Thoracic aorta (tissue), 2 donors: ENCODE results near the gene ACSS3. TPM values are rescaled to one million over a fixed set of nuclear protein-coding genes. Genes with fewer than 3 reads are reported as not detected.
"Not testable (repeated sequence)": the region's sequence is repeated elsewhere in the genome, so short reads cannot be mapped to it uniquely, and the experiment has no call there.

ENCODE experiments used
- ATAC-seq: fragments of 150-250 bp; one replicate; pipeline ENCODE4 v1.8.0; 2017; ENCODE audit warnings: low read depth; ENCODE audit not compliant: insufficient number of reproducible peaks, low FRiP score
- DNase-seq: peaks from one replicate; pipeline ENCODE4 v3.0.0-alpha.2; 2020; ENCODE audit warnings: low spot score
- H3K27ac ChIP-seq, 2 donors: fragments of 200-600 bp; sonication (generic); 1 replicate in 1 of 2; 2 replicates in 1 of 2; pipeline ENCODE4 v1.5.1; 2016; ENCODE audit warnings: mild to moderate bottlenecking in 2 of 2, moderate library complexity in 2 of 2
- H3K27me3 ChIP-seq: fragments of 200-600 bp; sonication (generic); replicated peaks from 2 replicates; pipeline ENCODE4 v1.6.0; 2016; ENCODE audit warnings: mild to moderate bottlenecking; ENCODE audit not compliant: insufficient read depth
- H3K36me3 ChIP-seq: fragments of 200-600 bp; sonication (generic); one replicate; pipeline ENCODE4 v1.5.1; 2016
- H3K4me1 ChIP-seq, 2 donors: fragments of 200-600 bp; sonication (generic); 1 replicate in 1 of 2; 2 replicates in 1 of 2; pipeline versions ENCODE4 v1.5.1 to v1.6.0; 2016; ENCODE audit warnings: low read depth in 2 of 2, mild to moderate bottlenecking in 1 of 2; ENCODE audit not compliant: control insufficient read depth in 1 of 2
- H3K4me3 ChIP-seq: fragments of 200-600 bp; sonication (generic); 2 replicates; pipeline ENCODE4 v1.5.1; 2016; ENCODE audit warnings: mild to moderate bottlenecking
- H3K9me3 ChIP-seq: fragments of 200-600 bp; sonication (generic); 2 replicates; pipeline ENCODE4 v1.5.1; 2016
- total RNA-seq, 2 donors: library from RNA; depleted of rRNA; stranded (reverse); fragments of >200 nt; gene quantifications; one replicate each; pipeline versions ENCODE4 v1.1.0 to v1.2.3, GENCODE V29; 2016
- TF ChIP-seq, protein P1 (sequence below): fragments of 200-600 bp; sonication (generic); IDR thresholded peaks from one replicate; pipeline ENCODE4 v1.5.1; 2019; ENCODE audit warnings: antibody characterized with exemption

Gene ACSS3
- total RNA-seq, 2 donors from 2014 or later: 16.5 to 30.0 TPM

DNA sequence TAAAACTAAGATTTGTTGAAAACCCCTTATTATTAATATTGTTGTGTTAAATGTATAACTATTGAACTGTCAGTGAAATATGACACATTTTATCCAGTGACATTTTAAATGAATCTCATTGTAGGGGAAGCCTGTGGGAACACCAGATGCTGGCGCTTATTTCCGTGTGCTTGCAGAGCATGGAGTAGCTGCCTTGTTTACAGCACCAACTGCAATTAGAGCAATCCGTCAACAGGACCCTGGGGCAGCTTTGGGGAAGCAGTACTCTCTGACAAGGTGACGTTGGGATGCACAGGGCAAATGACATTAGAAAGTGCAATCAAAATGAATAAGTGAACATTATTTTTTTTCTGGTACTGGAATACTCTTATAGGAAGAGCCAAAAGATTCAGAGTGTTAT is 96.8 kb downstream of the ACSS3 start:
- H3K36me3 ChIP-seq: peaks cover 7% of the 10 kb centered on the region
- ATAC-seq (no peak), DNase-seq (no peak)
- H3K27me3 ChIP-seq: no peaks in the 10 kb centered on the region
- TF ChIP-seq, protein P1, sequence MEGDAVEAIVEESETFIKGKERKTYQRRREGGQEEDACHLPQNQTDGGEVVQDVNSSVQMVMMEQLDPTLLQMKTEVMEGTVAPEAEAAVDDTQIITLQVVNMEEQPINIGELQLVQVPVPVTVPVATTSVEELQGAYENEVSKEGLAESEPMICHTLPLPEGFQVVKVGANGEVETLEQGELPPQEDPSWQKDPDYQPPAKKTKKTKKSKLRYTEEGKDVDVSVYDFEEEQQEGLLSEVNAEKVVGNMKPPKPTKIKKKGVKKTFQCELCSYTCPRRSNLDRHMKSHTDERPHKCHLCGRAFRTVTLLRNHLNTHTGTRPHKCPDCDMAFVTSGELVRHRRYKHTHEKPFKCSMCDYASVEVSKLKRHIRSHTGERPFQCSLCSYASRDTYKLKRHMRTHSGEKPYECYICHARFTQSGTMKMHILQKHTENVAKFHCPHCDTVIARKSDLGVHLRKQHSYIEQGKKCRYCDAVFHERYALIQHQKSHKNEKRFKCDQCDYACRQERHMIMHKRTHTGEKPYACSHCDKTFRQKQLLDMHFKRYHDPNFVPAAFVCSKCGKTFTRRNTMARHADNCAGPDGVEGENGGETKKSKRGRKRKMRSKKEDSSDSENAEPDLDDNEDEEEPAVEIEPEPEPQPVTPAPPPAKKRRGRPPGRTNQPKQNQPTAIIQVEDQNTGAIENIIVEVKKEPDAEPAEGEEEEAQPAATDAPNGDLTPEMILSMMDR: no peak
- no peaks in the 10 kb centered on the region for H3K4me1 ChIP-seq
- peaks cover 9% of the 10 kb centered on the region for H3K9me3 ChIP-seq
- H3K27ac ChIP-seq: no peak overlapping the region
- H3K4me3 ChIP-seq: no peak overlapping the region

DNA sequence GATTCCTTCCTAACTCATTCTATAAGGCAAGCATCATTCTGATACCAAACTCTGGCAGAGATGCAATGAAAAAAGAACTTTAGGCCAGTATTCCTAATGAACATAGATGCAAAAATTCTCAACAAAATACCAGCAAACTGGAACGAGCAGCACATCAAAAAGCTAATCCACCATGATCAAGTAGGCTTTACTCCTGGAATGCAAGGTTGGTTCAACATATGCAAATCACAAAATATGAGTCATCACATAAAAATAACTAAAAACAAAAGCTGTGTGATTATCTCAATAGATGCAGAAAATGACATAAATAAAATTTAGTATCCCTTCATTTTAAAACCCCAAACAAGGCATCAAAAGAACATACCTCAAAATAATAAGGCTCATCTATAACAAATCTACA is 98.9 kb downstream of the ACSS3 start:
- H3K36me3 ChIP-seq: peaks cover 7% of the 10 kb centered on the region
- H3K27me3 ChIP-seq: no peaks in the 10 kb centered on the region
- H3K9me3 ChIP-seq: peaks cover 9% of the 10 kb centered on the region
- H3K4me3 ChIP-seq: no peak overlapping the region
- ATAC-seq (no peak), DNase-seq (no peak)
- TF ChIP-seq, protein P1: no peak
- H3K4me1 ChIP-seq: no peaks in the 10 kb centered on the region
- H3K27ac ChIP-seq: no peak overlapping the region

DNA sequence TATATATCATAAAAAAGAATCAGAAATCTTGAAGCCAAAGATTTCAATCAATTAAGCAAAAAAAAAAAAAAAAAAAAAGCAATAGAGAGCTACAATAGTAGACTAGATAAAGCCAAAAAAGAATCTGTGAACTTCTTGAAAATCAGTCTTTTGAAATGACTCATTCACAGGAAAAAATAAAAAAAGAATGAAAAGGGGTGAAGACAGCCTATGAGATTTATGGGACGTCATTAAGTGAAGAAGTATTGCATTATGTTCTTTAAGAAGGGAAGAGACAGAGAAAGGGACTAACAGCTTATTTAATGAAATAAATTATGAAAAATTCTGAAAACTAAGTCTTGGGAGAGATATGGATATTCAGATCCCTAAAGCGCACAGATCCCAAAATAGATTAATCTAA is 103.8 kb downstream of the ACSS3 start:
- DNase-seq (no peak), ATAC-seq (no peak)
- H3K27ac ChIP-seq: no peak overlapping the region
- H3K4me3 ChIP-seq: no peak overlapping the region
- H3K36me3 ChIP-seq: peaks cover 2% of the 10 kb centered on the region
- H3K27me3 ChIP-seq: no peaks in the 10 kb centered on the region
- peaks cover 2% of the 10 kb centered on the region for H3K9me3 ChIP-seq
- TF ChIP-seq, protein P1: no peak
- H3K4me1 ChIP-seq: no peaks in the 10 kb centered on the region

DNA sequence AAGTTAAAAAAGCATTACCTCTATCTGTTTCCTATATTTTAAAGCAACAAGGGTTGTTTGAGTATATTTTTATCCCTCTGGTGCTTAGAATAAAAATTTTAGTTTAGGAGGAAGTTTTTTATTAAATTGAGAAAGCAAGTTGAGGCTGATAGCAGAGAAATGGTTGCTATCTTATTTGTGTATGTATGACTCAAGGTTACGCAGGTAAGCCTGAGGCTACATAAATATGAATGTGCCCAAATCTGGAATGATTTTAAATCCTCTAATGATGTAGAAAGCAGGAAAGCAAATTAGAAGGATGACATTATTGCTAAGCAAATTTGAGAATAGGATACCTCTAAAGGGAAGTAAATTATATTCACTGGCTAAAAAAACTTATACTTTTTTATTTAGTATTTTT is 109.8 kb downstream of the ACSS3 start:
- Histone ChIP-seq H3K27ac (no peak overlapping the region), H3K4me1 (no peaks in the 10 kb centered on the region), H3K4me3 (no peak overlapping the region), H3K36me3 (peaks cover 2% of the 10 kb centered on the region), H3K9me3 (no peaks in the 10 kb centered on the region), H3K27me3 (no peaks in the 10 kb centered on the region)
- ATAC-seq (no peak), DNase-seq (no peak)
- TF ChIP-seq, protein P1: no peak

DNA sequence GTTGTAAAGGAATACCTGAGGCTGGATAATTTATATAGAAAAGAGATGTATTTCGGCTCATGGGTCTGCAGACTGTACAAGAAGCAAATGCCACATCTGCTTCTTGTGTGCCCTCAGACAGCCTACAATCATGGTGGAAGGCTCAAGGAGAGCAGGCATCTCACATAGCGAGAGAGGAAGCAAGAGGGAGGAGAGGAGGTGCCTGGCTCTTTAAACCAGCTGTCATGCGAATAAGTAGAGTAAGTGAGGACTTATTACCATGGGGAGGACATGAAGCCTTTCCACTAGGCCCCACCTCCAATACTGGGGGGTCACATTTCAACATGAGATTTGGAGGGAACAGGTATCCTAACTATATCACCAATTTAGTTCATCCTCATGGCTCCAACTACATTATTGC is 118.7 kb downstream of the ACSS3 start:
- Histone ChIP-seq H3K27ac (no peak overlapping the region), H3K36me3 (no peaks in the 10 kb centered on the region), H3K4me3 (no peak overlapping the region), H3K9me3 (no peaks in the 10 kb centered on the region), H3K4me1 (no peaks in the 10 kb centered on the region), H3K27me3 (no peaks in the 10 kb centered on the region)
- TF ChIP-seq, protein P1: no peak
- DNase-seq (no peak), ATAC-seq (no peak)

DNA sequence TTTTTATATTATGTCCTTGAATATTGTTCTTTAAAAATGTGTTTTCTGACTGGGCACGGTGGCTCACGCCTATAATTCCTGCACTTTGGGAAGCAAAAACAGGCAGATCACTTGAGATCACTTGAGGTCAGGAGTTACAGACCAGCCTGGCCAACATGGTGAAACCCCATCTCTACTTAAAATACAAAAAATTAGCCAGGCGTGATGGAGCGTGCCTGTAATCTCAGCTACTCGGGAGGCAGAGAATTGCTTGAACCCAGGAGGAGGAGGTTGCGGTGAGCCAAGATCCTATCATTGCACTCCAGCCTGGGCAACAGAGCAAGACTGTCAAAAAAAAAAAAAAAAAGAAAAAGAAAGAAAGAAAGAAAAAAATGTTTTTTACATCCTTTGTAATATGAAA is 122.7 kb downstream of the ACSS3 start:
- not testable (repeated sequence) for H3K27me3 ChIP-seq, DNase-seq, H3K9me3 ChIP-seq, H3K4me3 ChIP-seq, H3K4me1 ChIP-seq, H3K27ac ChIP-seq, ATAC-seq, H3K36me3 ChIP-seq
